GM08714 (cell line): ENCODE results near the gene ALDH7A1.
A peak's percentile ranks its signal among the peaks of the same experiment; 100 is the strongest.

ENCODE experiments used
- H3K4me3 ChIP-seq: fragments of 200-500 bp; sonication (Bioruptor generic); 2 replicates; pipeline ENCODE4 v1.5.1; 2014; ENCODE audit warnings: mild to moderate bottlenecking, low read length, inconsistent platforms
- ZNF274 ChIP-seq: IDR thresholded peaks from 2 replicates; pipeline ENCODE4 v1.6.1; 2012; ENCODE audit warnings: mild to moderate bottlenecking, low read depth, low read length

Gene ALDH7A1

DNA sequence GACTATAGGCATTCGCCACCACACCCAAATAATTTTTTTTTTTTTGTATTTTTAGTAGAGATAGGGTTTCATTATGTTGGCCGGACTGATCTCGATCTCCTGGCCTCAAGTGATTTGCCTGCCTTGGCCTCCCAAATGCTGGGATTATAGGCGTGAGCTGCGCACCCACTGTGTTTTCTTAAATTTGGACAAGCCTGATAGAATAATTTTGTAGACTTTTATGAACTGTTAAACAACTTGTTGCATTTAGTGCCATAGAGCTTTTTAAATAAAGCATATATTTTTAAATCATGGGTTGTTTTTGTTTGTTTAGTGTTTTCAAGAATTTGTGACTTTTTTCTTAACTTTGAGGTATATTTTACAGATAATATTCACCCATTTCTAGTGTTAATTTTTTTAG, 10.5 kb upstream of the ALDH7A1 start:
- no peak overlapping the region; the same call in 1 of the 2 replicates for H3K4me3 ChIP-seq
- no peak for TF ChIP-seq ZNF274

DNA sequence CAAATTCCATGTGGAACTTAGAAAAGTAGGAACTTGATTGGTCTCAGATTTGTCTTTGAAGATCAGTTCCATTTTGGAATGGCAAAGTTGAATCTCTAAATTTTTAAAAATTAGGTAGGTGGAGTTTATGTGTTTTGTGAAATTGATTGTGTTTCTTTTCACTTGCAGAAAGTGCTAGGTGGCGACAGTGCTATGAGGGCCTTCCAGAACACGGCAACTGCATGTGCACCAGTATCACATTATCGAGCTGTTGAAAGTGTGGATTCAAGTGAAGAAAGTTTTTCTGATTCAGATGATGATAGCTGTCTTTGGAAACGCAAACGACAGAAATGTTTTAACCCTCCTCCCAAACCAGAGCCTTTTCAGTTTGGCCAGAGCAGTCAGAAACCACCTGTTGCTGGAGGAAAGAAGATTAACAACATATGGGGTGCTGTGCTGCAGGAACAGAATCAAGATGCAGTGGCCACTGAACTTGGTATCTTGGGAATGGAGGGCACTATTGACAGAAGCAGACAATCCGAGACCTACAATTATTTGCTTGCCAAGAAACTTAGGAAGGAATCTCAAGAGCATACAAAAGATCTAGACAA, 8.5 kb upstream of the ALDH7A1 start:
- H3K4me3 ChIP-seq: no peak overlapping the region
- TF ChIP-seq ZNF274: no peak

DNA sequence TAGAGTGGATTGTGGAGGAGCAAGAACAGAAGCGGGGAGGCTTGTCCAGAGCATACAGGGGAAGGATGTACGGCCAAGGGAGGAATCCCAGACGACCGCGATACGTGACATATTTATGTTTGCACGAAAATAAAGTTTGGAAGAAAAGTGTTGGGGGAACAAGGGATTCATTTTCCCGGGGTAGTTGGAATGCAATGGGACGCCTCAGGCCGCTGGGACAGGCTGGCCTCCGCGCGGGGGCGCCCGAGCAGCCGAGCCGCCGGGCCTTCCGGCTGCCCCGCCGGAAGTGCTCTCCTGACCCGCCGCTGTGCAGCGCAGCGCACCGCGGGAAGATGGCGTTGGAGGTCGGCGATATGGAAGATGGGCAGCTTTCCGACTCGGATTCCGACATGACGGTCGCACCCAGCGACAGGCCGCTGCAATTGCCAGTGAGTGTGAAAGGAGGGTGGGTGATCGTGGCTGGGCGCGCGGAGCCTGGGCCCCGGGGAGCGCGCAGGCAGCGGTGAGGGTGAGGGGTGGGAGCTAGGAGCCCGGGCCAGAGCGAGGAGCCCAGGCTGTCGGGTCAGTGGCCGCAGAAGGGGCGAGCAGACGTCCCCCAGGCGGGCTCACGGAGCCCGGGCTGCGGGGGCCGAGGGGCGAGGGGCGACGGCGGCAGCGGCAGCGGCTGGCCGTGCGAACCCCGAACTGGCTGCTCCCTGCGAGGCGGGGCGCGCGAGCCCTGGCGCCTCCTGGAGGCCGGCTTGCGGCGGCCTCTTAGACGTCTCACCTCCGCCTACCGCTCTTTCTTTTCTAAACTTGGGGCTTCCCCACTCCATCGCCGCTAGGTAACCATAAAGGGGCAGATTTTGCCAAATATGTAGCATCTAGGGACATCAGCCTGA, 5.9 kb upstream of the ALDH7A1 start, which contains the start of gene PHAX:
Gene PHAX, plus strand, starts transcription at position 317 of the 881 bp plus-strand sequence. Its CDS starts 16 bp downstream, at position 333.
- H3K4me3 ChIP-seq: peak within 1 kb of the TSS; percentile 96
- TF ChIP-seq ZNF274: no peak

DNA sequence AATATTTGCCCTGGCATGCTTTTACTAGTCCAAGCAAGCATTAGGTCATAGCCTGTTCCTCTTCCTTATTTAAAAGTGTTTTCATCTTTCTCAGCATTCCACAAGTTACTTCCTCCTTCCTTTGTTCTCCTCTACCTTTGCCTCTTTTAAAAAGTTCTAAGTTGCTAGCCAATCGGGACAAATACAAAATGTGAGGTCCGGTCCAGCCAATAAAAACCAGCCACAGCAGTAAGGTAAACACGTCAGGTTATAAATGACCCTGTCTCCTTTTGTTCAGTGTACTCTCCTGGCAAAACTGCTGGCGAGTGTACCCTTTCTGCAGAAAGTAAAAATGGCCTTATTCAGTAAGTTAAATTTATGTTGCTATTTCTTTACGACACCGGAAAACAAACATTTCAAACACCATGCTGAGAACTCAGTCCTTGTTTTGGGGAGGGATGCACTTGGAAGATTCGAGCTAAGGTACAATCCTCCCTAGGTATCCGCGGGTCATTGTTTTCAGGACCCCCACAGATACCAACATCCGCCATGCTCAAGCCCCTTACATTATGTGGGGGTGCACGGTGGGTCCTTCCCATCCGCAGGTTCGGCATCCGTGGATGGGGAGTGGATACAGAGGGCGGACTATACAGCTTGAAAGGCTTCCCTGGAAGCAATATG, 5.1 kb upstream of the ALDH7A1 start:
- H3K4me3 ChIP-seq: peak overlapping the region; percentile 25; the same call in 1 of the 2 replicates

DNA sequence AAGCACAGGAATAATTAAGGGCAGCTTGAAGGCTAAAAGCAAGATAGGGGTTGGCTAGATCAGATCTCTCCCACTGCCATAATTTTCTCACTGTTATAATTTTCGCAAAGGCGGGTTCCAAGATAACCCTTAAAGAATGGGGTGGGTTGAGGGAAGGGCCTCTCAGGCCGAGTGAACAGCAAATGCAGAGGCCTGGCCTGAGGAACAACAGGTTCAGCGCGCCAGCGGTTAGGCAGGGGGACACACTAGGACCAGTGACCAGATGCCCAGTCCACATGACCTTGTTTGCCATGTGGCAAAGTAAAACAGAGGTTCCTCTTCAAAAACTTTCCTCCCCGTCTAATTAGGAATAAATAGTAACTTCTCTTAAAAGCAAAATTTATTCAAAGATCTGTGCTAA, 4.5 kb upstream of the ALDH7A1 start:
- no peak for TF ChIP-seq ZNF274
- H3K4me3 ChIP-seq: no peak overlapping the region

DNA sequence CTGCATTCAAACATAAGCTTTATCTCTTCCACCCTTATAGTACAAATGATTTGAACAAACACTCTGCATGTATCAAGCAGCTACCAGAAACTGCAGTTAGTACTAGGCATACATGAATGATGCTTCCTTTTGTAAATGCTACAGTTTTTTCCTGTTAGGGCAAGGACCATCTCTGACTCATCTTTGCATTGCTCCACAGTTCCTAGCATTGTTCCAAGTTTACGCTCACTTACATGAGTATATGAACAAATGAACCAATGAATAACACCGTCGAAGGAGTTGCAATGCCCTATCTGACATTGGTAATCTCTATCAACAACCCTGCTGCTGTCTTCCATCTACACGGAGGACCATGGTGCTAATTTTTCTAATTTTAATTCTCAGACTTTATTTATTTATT, 2.1 kb upstream of the ALDH7A1 start:
- TF ChIP-seq ZNF274: no peak
- H3K4me3 ChIP-seq: no peak overlapping the region

DNA sequence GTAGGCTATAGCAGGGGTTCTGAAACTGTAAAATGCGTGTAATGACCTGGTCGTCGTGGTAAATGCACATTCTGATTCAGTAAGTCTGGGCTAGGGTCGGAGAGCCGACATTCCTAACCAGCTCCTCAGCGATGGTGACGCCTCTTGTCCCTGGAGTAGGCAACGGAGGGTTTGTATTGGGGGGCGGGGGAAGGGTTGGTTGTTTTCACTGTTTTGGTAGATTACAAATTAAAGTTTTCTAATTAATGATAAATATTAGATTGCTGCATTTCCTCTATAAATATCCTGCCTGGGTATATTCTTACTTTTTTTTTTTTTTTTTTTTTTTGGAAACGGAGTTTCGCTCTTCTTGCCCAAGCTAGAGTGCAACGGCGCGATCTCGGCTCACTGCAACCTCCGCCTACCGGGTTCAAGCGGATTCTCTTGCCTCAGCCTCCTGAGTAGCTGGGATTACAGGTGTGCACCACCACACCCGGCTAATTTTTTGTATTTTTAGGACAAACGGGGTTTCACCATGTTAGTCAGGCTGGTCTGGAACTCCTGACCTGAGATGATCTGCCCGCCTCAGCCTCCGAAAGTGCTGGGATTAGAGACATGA, 566 bp upstream of the ALDH7A1 start:
- peak overlapping the region; percentile 55; the same call in 1 of the 2 replicates for H3K4me3 ChIP-seq
- TF ChIP-seq ZNF274: no peak

DNA sequence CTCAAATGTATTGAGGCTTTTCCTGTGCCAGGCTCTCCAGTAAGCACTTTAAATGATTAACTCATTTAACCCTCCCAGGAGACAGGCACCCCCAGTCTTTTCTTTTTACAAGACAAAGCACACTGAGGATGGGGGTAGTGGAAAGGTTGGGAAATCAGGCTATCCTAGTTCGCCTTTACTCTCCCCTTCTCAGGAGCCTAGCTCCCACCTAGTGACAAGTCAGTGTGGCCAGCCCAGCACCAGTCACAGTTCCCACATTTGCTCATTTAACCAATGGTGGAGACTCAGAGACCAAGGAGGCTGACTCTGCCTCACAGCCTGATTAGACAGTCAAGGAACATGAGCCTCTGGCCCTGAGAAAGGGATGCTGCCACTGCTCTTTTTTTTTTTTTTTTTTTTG, 3.5 kb downstream of the ALDH7A1 start:
- no peak for TF ChIP-seq ZNF274
- H3K4me3 ChIP-seq: no peak overlapping the region

DNA sequence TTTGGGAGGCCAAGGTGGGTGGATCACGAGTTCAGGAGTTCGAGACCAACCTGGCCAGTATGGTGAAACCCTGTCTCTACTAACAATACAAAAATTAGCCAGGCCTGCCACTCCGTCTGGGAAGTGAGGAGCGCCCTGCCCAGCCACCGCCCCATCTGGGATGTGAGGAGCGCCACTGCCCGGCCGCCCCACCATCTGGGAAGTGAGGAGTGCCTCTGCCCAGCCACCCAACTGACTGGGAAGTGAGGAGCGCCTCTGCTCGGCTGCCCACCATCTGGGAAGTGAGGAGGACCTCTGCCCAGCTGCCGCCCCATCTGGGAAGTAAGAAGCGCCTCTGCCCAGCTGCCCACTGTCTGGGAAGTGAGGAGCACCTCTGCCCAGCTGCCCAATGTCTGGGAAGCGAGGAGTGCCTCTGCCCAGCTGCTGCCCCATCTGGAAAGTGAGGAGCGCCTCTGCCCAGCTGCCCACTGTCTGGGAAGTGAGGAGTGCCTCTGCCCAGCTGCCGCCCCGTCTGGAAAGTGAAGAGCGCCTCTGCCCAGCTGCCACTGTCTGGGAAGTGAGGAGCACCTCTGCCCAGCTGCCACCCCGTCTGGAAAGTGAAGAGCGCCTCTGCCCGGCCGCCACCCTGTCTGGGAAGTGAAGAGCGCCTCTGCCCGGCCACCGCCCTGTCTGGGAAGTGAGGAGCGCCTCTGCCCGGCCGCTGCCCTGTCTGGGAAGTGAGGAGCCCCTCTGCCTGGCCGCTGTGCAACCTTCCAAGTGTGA, 5.3 kb downstream of the ALDH7A1 start:
- TF ChIP-seq ZNF274: no peak
- H3K4me3 ChIP-seq: no peak overlapping the region

DNA sequence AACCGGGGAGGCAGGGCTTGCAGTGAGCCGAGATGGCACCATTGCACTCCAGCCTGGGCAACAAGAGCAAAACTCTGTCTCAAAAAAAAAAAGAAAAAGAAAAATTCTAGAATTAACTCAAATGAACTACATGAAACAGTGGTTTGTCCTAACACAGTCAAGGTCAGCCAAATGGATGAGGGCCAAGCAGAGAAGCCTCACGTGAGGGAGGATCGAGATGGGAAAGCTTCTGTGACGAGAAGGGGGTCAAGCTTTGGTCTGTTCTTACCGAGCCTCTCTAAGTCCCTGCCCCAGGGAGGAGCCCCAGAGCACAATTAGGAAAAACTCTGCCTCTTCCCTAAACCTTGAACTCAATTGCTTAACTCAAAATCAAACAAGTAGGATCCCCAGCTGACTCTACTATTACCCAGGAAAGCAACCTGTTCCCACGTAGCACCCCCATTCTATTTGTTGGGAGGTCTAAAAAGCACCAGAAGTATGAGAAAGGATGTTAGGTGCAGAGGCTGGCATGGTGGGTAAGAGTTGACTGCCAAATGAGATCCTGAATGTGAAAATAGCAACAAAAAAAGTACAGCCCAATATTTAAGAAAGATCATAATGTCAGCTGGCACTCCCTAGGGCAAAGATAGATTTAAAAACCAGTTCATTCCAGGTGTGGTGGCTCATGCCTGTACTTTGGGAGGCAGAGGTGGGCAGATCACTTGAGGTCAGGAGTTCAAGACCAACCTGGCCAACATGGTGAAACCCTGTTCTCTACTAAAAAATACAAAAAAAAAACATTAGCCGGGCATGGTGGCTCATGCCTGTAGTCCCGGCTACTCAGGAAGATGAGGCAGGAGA, 7.2 kb downstream of the ALDH7A1 start:
- no peak for TF ChIP-seq ZNF274

DNA sequence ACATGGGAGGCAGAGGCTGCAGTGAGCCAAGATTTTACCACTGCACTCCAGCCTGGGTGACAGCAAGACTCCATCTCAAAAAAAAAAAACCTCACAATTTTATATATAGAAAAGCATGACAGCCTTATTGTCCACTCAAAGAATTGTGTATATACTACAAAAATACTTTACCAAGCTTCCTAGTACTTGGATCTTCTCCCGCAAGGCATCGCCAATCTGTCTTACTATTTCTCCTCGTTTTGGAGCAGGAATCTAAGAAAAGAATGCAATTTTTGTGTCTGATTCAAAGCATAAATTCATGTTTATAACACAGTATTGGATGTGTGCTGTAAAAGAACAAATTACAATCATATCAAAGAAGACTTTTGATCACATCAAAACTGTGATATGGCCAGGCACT, 11.3 kb downstream of the ALDH7A1 start:
- H3K4me3 ChIP-seq: no peak overlapping the region
- TF ChIP-seq ZNF274: no peak

More for the DNA sequence above, 7.2 kb downstream of the ALDH7A1 start:
- H3K4me3 ChIP-seq: no peak overlapping the region

DNA sequence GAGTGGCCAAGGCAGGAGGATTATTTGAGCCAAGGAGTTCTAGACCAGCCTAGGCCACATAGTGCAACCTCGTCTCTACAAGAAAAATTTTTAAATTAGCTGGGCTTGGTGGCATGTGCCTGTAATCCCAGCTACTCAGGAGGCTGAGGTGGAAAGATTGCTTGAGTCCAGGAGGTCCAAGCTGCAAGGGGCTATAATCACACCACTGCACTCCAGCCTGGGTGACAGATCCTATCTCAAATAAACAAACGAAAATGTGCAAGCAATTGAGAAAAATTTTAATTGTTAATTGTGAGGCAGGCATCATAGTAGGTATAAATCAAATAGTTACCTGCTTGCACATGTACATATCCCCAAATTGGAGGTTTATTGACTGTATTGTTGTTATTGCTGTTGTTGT, 15.3 kb downstream of the ALDH7A1 start:
- H3K4me3 ChIP-seq: no peak overlapping the region
- TF ChIP-seq ZNF274: no peak

DNA sequence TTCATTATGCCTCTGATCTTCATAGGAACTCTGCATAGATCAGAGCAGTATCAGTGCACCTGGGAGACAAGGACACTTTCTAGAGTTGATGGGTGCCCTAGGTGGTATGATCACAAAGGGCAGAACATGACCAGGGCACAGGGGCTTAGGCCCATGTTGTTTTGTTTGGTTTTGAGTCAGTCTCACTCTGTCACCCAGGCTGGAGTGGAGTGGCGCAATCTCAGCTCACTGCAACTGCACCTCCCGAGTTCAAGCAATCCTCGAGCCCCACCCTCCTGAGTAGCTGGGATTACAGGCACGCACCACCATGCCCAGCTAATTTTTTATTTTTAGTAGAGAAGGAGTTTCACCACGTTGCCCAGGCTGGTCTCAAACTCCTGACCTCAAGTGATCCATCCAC, 17.6 kb downstream of the ALDH7A1 start:
- no peak overlapping the region for H3K4me3 ChIP-seq
- no peak for TF ChIP-seq ZNF274
